ENCODE results near the gene WNT9B. TPM values are rescaled to one million over a fixed set of nuclear protein-coding genes. Genes with fewer than 3 reads are reported as not detected.

The WNT9B gene
- polyA plus RNA-seq, 1 donor from 2014 or later = not detected

DNA sequence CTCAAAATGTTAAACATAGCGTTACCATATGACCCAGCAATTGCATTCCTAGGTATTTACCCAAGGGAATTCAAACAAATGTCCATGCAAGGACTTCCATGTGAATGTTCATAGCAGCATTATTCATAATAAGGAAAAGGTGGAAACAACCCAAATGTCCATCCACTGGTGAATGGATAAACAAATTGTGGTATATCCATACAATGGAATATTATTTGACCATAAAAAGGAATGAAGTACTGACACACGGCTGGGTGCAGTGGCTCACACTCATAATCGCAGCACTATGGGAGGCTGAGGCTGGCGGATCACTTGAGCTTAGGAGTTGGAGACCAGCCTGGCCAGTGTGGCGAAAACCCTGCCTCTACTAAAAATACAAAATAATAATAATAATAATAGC is 47.5 kb downstream of the WNT9B start:
- H3K9ac ChIP-seq (ENCODE audit: low read length) = no peak overlapping the region
- H3K9me3 ChIP-seq (ENCODE audit: low read length) = no peaks in the 10 kb centered on the region
- no peaks in the 10 kb centered on the region for H3K79me2 ChIP-seq (replicated peaks; ENCODE audit: insufficient read depth, low read length)
- TF ChIP-seq MXI1 (conservative IDR thresholded peaks at IDR 0.05; ENCODE audit: poor library complexity, severe bottlenecking) (no peak), TAF1 (IDR thresholded peaks at IDR 0.05; ENCODE audit: low read depth) (no peak), EZH2 (IDR thresholded peaks at IDR 0.05; ENCODE audit: borderline replicate concordance, insufficient read depth, low read length, poor library complexity, severe bottlenecking) (no peak), POLR2AphosphoS5 (IDR thresholded peaks at IDR 0.05) (no peak), CTCF (IDR thresholded peaks at IDR 0.05; ENCODE audit: poor library complexity, severe bottlenecking) (no peak)
- H3K4me2 ChIP-seq (ENCODE audit: low read length) = no peak overlapping the region
- H3K9me2 ChIP-seq (ENCODE audit: insufficient read depth, low read length) = no peaks in the 10 kb centered on the region
- H3K4me3 ChIP-seq (ENCODE audit: low read length) = no peak overlapping the region
- H2AFZ ChIP-seq (ENCODE audit: low read depth, low read length) = no peak overlapping the region
- no peaks in the 10 kb centered on the region for H3F3A ChIP-seq (ENCODE audit: insufficient read depth, low read length, poor library complexity, severe bottlenecking)
- H3K27ac ChIP-seq (ENCODE audit: low read length) = no peak overlapping the region
- no peaks in the 10 kb centered on the region for H4K20me1 ChIP-seq (ENCODE audit: insufficient read depth)
- no peaks in the 10 kb centered on the region for H3K27me3 ChIP-seq (ENCODE audit: insufficient read depth, low read depth, low read length)
- H3K36me3 ChIP-seq (ENCODE audit: insufficient read depth, low read length) = no peaks in the 10 kb centered on the region

- no peaks in the 10 kb centered on the region for H3K36me3 ChIP-seq (ENCODE audit: insufficient read depth, low read length)
- H3K27ac ChIP-seq (ENCODE audit: low read length) = no peak overlapping the region
- no peaks in the 10 kb centered on the region for H3K27me3 ChIP-seq (ENCODE audit: insufficient read depth, low read depth, low read length)
- H3K79me2 ChIP-seq (replicated peaks; ENCODE audit: insufficient read depth, low read length) = no peaks in the 10 kb centered on the region
- no peak overlapping the region for H3K4me3 ChIP-seq (ENCODE audit: low read length)
- H4K20me1 ChIP-seq (ENCODE audit: insufficient read depth) = no peaks in the 10 kb centered on the region
- no peaks in the 10 kb centered on the region for H3F3A ChIP-seq (ENCODE audit: insufficient read depth, low read length, poor library complexity, severe bottlenecking)
- H3K9ac ChIP-seq (ENCODE audit: low read length) = no peak overlapping the region
- TF ChIP-seq POLR2AphosphoS5 (IDR thresholded peaks at IDR 0.05) = no peak
- no peak for TF ChIP-seq RAD21 (conservative IDR thresholded peaks at IDR 0.05)
- TF ChIP-seq, protein P1, sequence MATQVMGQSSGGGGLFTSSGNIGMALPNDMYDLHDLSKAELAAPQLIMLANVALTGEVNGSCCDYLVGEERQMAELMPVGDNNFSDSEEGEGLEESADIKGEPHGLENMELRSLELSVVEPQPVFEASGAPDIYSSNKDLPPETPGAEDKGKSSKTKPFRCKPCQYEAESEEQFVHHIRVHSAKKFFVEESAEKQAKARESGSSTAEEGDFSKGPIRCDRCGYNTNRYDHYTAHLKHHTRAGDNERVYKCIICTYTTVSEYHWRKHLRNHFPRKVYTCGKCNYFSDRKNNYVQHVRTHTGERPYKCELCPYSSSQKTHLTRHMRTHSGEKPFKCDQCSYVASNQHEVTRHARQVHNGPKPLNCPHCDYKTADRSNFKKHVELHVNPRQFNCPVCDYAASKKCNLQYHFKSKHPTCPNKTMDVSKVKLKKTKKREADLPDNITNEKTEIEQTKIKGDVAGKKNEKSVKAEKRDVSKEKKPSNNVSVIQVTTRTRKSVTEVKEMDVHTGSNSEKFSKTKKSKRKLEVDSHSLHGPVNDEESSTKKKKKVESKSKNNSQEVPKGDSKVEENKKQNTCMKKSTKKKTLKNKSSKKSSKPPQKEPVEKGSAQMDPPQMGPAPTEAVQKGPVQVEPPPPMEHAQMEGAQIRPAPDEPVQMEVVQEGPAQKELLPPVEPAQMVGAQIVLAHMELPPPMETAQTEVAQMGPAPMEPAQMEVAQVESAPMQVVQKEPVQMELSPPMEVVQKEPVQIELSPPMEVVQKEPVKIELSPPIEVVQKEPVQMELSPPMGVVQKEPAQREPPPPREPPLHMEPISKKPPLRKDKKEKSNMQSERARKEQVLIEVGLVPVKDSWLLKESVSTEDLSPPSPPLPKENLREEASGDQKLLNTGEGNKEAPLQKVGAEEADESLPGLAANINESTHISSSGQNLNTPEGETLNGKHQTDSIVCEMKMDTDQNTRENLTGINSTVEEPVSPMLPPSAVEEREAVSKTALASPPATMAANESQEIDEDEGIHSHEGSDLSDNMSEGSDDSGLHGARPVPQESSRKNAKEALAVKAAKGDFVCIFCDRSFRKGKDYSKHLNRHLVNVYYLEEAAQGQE (IDR thresholded peaks at IDR 0.05; ENCODE audit: borderline replicate concordance) = no peak
- TF ChIP-seq EZH2 (IDR thresholded peaks at IDR 0.05; ENCODE audit: borderline replicate concordance, insufficient read depth, low read length, poor library complexity, severe bottlenecking) = no peak
- TF ChIP-seq EP300 (conservative IDR thresholded peaks at IDR 0.05; ENCODE audit: poor library complexity, severe bottlenecking) = no peak
- no peak for TF ChIP-seq TAF1 (IDR thresholded peaks at IDR 0.05; ENCODE audit: low read depth)
- TF ChIP-seq SMC3 (conservative IDR thresholded peaks at IDR 0.05; ENCODE audit: poor library complexity) = no peak
- TF ChIP-seq MXI1 (conservative IDR thresholded peaks at IDR 0.05; ENCODE audit: poor library complexity, severe bottlenecking) = no peak
- no peak for TF ChIP-seq CTCF (IDR thresholded peaks at IDR 0.05; ENCODE audit: poor library complexity, severe bottlenecking)
- H3K9me3 ChIP-seq (ENCODE audit: low read length) = no peaks in the 10 kb centered on the region
- H2AFZ ChIP-seq (ENCODE audit: low read depth, low read length) = no peak overlapping the region
- H3K9me2 ChIP-seq (ENCODE audit: insufficient read depth, low read length) = no peaks in the 10 kb centered on the region
- no peak overlapping the region for H3K4me2 ChIP-seq (ENCODE audit: low read length)
Observed at GRCh38 chr17:46901291-46901690, 49.9 kb downstream of the WNT9B start.
